NCI-H1930 (cell line): ENCODE results near the gene KRT6B.
"Not testable (repeated sequence)": the region's sequence is repeated elsewhere in the genome, so short reads cannot be mapped to it uniquely, and the experiment has no call there.

Experiments used
- DNase-seq, 2 experiments: peaks; one replicate each; lab custom pipeline; 2025; lab: John Stamatoyannopoulos, UW

KRT6B gene

GRCh38 chr12:52469853-52470252 is 17.9 kb upstream of the KRT6B start:
- DNase-seq, result no peak

DNA sequence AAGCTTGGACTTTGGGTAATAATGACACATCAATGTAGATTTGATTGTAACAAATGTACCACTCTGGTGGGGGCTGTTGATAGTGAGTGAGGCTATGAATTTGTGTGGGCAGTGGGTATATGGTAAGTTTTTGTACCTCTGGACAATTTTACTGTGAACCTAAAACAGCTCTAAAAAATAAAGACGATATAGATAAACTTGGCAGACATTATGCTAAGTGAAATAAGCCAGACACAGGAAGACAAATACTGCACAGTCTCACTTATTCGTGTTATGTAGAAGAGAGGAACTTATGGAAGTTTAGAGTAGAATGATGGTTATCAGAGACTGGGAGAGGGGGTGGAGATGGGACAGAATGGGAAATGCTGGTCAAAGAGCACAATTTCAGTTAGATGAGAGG is 13.0 kb upstream of the KRT6B start:
- DNase-seq, result no peak

GRCh38 chr12:52461693-52462092 is 9.7 kb upstream of the KRT6B start:
- no peak for DNase-seq

- no peak for DNase-seq
Measured at GRCh38 chr12:52458861-52459260, 6.9 kb upstream of the KRT6B start.

GRCh38 chr12:52455821-52456220 is 3.9 kb upstream of the KRT6B start:
- DNase-seq, result peak in 1 of 2 experiments; percentile 8

DNA sequence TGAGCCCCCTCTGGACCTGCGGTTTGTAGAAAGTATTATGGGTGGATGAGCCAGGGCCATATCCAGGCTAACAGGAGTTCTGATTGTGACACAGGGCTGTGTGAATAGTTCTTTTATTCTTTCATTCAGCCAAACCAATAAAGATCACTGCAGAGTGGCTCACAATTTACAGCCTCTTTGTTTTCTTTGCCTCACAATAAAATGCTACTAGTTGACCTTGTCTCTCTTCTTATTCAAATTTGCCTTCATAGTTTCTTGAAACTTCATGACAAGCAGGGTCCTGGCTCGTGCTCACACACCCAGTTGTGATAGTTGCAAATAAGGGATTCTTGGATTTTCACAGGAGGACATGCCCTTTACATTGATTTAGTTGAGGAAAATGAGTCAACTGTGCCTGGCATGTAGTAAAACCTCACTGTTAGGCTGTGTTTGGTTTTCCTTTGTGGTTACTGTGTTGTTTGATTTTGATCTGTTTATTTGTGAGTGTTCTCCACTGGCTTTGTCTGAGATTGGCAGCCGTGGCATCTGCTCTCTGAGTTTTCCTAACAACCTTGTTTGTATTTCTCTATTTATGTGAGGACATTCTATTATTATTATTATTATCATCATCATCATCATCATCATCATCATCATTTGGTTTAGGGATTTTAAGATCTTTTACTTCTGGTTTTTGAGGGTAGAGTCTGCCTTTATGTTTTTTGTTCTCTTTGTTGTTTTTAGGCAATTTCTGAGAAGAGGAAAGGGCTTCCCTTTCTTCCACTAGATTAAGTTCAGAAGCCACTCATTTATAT is 2.7 kb upstream of the KRT6B start:
- peak; percentile 77 to 83 for DNase-seq

GRCh38 chr12:52448228-52448627 is 3.7 kb downstream of the KRT6B start:
- DNase-seq, result no peak

DNA sequence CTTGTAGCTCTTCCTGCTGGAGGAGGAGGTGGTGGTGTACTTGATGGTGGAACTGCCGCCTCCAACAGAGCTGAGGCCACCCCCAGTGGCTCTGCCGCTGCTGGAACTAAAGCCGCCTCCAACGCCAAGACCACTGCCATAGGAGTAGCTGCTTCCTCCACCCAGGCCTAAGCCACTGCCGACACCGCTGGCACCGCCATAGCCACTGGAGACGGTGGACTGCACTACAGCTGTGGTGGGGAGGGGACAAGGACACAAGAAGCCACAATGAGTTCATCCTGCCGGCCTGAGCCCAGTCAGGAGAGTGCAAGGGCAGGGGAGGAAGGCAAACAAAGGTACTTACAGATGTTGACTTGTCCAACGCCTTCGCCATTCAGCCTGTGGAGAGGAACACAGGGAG is 4.8 kb downstream of the KRT6B start:
- not testable (repeated sequence) for DNase-seq

DNA sequence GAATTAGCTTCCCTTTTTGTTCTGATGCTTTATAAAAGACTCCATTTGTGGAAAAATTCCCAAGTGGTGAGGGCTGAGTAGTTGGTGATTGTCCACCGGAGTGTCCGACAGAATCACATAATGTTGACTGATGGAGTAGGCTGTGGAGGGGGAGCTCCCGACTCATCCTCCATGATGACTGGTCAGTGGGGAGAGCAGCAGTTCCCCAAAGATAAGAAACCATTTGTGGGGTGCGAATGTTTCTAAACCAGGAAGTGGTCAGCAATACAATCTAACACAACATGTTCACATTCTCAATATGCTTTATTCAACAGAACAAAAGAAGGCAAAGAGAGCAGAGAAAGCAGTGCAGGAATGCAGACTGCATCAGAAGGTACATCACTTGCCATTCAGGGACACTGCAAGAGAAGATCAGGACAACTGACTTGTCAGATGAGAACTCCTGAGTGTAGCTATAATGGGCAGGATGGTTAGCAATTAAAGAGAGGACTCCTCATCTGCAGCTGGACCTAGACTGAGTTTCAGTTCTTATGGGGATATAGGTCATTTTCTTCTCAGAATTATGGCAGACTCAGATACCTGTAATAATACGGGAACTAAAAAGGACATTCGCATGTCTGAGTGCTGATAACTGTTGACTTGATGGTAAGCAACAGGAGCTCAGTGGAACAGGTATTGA is 5.4 kb downstream of the KRT6B start:
- no peak for DNase-seq

GRCh38 chr12:52445876-52446275 is 6.1 kb downstream of the KRT6B start:
- no peak for DNase-seq

DNA sequence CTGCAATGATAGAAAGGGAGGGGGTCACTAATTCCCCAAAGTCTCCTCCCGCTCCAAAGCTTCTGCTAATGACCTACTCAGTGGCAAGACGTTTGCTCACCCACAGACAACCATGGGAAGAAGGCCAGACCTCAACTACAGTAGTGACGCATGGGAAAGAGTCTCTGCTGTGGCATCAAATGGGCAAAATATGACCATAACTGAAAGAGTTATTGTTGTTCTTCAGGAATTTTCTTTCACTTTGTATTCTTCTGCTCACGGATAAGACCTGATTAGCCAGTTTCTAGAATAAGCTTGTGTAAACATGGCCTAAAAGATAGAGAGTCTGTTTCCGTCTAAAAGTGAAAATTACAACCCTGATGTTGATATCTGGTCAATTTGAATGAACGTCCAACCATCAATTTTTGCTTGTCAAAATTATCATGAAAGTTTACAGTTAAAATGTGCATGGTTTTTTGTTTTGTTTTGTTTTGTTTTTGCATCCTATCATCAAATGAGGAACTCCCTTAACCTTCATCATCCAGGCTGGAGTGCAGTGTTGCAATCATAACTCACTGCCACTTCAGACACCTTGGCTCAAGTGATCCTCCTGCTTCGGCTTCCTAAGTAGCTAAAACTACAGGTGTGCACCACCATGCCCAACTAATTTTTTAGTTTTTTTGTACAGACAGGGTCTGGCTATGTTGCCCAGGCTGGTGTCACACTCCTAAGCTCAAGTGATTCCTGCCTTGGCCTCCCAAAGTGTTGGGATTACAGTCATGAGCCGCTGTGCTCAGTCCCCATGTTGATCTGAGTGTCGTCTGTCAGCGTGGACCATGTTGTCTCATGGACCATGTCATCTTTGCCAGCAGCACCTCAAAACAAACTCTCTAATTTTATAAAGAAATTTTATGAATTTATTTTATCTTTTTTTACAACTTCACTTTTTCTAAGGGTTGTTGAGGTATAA is 7.0 kb downstream of the KRT6B start:
- DNase-seq, result no peak

DNA sequence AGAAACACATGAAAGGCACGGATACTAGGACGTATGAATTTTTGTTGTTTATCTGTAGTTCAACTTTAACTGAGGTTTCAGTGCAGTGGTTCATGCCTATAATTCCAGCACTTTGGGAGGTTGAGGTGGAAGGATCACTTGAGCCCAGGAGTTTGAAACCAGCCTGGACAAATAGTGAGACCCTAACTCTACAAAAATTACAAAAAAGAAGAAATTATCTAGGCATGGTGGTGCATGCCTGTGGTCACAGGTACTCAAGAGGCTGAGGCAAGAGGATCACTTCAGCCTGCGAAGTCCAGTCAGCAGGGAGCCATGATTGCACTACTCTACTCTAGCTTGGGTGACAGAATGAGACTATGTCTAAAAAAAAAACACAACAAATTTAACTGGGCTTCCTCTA is 8.0 kb downstream of the KRT6B start:
- no peak for DNase-seq

DNA sequence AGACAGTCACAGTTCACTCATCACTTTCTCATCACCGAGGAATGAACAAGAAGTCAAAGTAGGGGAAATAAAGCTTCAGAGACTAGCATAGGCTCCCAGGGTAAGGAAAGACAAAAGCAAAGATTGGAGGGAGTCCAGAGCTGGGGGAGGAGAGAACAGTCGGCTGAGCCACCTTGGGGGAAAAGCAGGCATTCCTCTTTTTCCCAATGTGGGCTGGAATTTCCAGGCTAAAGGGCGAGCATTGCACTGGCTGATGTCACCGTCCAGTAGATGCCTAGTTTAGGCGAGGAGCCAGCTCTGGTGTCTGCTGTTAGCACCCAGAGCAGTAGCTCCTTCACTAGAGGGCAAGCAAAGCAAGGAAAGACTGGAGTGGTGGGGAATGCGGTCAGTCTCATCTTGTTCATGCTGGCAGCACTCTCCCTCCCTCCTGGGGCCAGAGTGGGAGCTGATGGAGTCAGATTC is 9.3 kb downstream of the KRT6B start:
- DNase-seq, result no peak

GRCh38 chr12:52441320-52441911 is 10.5 kb downstream of the KRT6B start:
- DNase-seq, result no peak

DNA sequence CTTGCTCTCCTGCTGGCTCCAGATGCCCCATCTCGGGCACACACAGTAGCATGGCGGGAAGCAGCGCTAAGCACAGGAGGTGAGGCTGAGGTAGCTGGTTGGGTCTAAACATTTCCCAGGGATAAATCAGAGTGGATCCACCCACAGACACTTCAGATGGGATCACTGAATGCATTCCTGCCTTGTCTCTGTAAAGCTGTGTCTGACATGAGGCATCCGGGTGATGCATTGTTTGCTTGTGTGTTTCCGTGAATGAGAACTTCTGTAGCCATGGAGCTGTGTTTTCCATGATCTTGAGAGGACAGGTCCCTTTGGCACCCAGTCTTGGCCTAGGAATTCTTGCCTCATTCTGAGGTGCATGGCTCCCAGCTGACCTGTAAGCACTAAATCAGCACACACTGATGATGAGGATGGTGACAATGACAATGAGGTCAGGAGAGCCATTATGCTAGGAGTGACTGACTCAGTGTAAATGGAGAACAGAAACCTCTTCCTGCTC is 11.1 kb downstream of the KRT6B start:
- no peak for DNase-seq

DNA sequence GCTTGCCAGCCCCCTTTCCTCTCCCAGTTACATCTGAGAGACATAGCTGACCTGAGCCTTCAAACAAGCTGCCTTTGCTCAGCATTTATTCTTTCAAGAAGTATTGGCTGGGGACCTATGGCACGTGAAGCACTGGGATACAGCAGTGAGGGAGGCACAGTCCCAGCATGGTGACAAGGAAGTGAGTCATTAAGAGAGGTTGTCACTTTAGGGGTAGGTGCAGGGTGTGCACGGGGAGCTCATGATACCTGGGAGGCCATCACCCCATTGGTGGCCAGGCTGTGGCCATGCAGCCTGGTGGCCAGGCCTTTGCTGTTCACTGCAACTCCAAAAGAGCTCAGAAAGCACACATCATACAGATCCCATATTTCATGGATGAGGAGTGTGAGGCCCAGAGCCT is 12.1 kb downstream of the KRT6B start:
- DNase-seq, result no peak

GRCh38 chr12:52439420-52439819 is 12.5 kb downstream of the KRT6B start:
- DNase-seq, result no peak

DNA sequence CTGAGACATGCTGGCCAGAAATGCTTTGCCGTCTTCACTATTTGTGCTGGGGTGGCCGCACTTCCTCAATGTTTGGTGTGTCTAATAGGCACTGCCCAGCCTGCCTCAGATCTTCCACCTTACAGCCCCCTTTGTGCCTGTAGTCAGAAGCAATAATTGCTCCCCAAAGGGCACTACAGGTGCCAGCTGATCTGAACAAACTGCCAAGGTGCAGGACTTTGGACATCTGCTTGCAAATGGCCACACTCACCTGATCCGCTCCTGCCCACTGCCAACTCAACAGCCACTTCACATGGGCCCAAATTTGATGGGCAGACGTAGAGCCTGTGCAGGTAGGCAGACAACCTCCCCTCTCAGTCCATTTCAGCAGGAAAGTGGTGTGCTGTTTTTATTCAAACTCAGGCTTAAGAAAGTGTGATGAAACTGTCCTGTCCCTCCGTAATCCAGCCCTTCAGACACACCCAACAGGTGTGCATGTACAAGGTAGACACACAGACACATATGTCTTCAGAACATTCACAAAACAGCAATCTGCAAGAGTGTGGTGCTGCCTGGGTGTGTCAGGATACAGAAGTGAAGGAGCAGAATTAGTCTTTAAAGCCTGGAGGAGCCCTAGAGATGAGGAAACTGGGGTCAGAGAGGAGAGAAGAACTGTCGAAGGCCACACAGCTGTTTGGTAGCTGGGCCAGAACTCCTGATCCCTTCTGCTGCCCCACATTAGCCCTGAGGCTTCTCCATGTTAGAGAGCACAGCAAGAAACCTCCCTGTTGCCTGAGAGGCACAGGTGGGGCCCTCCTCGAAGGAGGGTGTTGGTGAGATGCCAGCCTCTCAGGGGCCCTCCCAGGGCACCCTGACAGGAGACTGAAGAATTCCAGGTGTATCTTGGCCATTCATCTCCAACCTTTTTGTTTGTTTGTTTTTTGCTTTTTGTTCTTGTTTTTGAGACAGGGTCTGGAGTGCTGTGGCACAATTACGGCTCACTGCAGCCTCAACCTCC is 13.3 kb downstream of the KRT6B start:
- DNase-seq, result no peak

- DNase-seq, result no peak
Measured at GRCh38 chr12:52437508-52437907, 14.4 kb downstream of the KRT6B start.

DNA sequence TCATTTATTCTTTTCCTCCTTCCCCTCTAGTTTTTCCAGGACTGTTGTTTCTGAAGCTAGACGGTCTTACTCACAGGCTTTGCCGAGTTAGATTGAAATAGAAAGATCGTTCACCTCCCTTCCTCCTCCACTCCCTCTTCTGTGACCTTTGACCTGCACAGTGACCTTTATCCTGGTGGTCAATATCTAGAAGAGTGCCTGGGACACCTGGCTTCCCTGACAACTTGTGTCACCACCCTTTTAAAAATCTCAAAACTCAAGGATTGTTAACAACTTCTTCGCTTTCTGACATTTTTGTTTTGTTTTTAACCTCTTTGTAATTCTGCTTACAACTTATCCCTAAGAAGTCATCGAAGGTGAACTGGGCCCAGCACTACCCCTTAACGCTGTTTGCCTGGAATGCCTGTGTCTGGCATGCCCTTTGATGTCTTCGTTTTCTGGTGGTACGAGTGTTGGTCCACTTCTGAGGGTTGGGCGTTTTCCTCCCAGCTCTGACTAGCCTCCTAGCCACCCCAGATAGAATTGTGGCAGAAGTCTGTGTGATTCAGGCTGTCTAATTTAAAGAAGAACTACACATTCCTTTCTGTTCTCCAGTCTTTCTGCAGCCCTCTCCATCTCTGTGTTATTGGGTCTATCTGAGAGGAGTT is 15.0 kb downstream of the KRT6B start:
- no peak for DNase-seq
